HG02798 (cell line): ENCODE data around the gene UXS1.

Experiments used
- ATAC-seq: cut with Tn5 transposase; IDR thresholded peaks from one replicate; pipeline ENCODE4 v1.9.1; 2021; ENCODE audit warnings: mild to moderate bottlenecking; ENCODE audit not compliant: unreplicated experiment, poor library complexity

The UXS1 gene

DNA sequence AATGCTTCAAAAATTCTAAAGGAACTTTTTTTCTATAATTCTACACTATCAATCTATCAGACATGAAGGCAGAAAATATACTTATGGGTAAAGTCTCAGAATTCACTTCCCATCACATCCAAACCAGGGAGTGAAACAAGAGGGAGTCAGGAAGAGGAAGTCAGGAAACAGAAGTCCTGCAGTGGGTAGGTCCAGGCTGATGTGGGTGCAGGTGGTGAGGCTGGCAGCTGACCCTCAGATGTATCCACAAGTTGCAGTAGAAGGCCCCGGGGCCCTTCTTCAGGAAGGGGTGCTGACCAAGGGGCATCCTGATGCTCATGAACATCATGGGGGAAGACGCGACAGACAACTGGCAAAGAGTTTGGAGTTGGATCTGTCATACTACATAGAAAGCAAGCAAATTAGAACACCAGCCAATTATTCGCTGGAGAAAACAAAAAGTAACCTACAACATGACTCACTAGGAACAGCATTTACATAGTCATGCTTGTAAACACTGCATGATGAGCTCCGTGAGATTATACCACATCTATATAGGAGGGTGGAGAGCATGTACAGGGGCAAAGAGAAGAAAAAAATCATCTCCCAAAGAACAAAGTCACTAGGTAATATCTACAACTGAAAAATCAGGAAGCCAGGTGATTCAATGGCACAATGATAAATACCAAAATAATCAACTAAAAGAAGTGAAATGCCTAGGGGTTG lies 4.2 kb downstream of the UXS1 start:
- no peak for ATAC-seq

DNA sequence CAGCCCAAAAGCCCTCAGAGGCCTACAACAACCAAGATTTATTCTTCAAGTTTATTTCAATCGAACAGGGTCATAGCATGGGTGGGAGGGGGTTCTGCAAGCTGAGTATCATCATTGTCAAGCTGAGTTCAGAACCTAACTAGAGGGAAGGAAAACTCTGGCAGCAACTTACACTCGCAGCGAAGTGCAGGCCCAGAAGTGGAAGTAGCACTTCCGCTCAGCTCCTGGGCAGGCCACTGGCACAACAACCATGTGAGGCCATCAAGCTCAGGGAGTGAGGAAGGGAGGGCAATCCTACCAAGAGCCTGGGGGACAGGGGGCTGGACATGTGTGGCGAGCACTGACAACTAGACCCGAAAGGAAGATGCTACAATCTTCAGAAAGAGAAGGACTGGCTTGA lies 4.8 kb downstream of the UXS1 start:
- no peak for ATAC-seq

- no peak for ATAC-seq
Measured at GRCh38 chr2:106187273-106187891, 6.7 kb downstream of the UXS1 start.

DNA sequence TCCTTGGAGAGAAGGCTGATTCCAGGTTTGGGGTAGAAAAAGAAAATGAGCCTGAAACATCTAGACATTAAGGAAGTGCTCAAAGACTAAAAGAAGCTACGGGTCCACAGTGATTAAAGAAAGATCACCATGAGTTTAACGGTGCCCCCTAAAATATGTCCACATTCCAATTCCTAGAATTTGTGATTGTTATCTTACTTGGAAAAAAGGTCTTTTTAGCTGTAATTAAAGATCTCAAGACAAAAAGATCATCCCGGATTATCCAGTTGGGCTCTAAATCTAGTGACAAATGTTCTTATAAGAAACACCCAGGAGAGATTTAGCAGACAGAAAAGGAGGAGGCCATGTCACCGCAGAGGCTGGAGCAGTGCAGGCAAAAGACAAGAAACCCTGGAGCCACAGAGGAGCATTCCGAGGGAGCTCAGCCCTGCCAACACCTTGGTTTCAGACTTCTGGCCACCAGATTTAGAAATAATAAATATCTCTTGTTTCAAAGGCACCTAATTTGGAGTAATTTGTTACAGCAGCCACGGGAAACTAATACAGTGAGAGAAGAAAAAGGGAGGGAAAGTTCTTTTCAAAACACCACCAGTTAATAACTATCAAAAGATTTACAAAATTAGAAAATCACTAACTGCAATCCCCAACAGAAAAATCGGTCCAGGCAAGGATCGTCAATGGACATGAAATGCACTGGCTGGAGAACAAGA lies 8.5 kb downstream of the UXS1 start:
- no peak for ATAC-seq

- ATAC-seq: no peak
Measured at GRCh38 chr2:106184857-106185256, 9.2 kb downstream of the UXS1 start.

GRCh38 chr2:106184394-106184793 lies 9.7 kb downstream of the UXS1 start:
- ATAC-seq: no peak

- ATAC-seq: no peak
Measured at GRCh38 chr2:106183101-106183696, 10.9 kb downstream of the UXS1 start.

- ATAC-seq: no peak
Measured at GRCh38 chr2:106181064-106181463, 13.0 kb downstream of the UXS1 start.

- ATAC-seq: no peak
Measured at GRCh38 chr2:106180602-106181001, 13.5 kb downstream of the UXS1 start.

GRCh38 chr2:106178716-106179115 lies 15.4 kb downstream of the UXS1 start:
- no peak for ATAC-seq

DNA sequence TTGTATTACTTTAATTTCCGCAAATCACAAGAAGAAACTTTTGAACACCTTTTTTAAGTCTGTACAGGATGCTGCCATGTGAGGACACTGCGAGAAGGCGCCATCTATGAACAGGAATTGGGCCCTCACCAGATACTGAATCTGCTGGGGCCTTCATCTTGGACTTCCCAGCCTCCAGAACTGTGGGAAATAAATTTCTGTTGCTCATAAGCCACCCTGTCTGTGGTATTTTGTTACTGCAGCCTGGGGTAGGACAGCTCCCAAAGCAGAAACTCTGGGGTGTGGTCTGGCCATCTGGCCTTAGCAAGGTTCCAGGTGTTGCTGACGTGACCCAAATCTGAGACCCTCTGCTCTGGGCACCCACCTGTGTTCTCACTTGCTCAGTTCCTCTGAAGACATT lies 16.5 kb downstream of the UXS1 start:
- ATAC-seq: no peak

GRCh38 chr2:106176446-106177099 lies 17.5 kb downstream of the UXS1 start:
- no peak for ATAC-seq

GRCh38 chr2:106175086-106175850 lies 18.8 kb downstream of the UXS1 start:
- no peak for ATAC-seq

DNA sequence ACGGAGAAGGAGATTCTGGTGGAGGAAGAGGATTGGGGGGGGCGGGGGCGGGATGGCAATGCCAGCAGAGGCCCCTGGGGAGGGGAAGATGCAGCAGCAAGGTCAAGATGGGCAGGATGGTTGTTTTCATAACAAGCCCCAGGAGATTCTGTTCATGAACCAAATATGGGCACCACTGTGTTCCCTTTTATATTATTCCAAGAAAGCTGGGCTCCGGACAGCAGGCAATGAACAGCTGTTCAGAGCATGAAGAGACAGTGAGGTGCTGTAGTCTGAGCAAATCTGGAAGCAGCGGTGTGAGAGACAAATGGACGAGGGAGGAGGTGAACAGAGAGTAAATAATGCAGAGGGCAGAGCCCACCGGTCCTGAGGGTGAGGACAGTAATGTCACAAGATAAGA lies 20.0 kb downstream of the UXS1 start:
- no peak for ATAC-seq

DNA sequence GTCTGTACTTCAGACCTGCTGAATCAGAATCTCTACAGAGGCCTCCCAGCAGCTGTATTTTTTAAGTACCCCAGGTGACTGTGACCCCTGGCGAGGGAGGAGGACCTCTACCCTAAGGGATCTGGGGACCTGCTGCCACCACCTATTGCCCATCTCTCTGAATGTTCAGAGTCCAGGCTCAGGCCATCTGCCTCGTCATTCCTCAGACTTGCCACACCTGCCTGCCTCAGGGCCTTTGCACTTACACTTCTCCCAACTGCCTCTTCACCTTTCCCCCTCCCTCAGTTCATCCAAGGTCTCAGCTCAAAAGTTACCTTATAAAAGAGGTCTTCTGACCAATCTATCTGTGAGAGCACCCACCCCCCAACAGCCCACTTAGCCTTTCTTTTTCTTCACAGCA lies 21.5 kb downstream of the UXS1 start:
- ATAC-seq: no peak

GRCh38 chr2:106168657-106169056 lies 25.4 kb downstream of the UXS1 start:
- no peak for ATAC-seq

GRCh38 chr2:106167067-106167466 lies 27.0 kb downstream of the UXS1 start:
- no peak for ATAC-seq

- no peak for ATAC-seq
Measured at GRCh38 chr2:106165561-106165960, 28.5 kb downstream of the UXS1 start.

DNA sequence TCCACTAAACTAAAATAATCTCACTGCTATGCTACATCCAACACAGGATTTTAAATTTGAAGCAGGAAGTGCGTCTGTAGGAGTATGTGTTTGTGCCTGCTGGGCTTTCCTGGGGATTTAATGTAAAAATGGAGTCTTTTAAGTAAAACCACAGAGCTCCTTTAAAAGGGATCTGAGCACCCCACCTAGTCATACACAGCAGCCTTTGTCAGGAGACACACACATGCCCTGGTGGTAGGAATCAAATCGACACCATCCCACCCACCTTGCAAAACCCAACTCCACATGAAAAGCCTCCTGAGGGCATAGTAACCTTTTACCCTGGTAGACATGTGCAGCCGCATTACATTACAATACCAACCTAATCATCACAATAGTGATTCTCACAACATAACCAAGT lies 29.1 kb downstream of the UXS1 start:
- no peak for ATAC-seq

DNA sequence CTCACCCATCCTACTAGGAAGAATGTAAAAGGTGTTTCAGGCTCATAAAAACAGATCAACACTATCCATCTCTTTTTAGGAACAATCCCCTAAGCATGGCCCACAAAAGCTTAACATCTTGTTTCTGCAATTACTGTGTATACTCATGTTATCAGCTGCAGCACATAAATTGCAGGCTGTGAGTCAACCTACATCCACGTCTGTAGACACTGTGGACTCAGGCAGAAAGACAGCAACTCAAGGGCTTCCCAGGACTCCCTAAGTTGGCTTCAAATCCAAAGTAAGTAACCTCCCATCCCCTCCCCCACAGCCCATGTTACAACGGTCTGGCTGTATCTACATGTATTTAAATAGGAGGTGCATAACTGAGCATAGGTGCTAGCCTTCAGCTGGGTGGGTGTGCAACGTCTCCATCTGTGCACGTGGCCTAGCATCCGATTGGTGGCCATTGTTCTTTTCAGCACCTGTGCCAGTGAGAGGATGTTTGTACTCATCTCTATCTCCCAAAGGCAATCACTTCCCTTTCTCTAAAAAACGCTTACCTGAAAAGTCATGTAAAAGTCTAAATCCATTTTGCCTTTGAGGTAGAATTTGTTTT lies 30.1 kb downstream of the UXS1 start:
- no peak for ATAC-seq
